ENCODE measurements around the gene PHLDA3. TPM values are rescaled to one million over a fixed set of nuclear protein-coding genes. Genes with fewer than 3 reads are reported as not detected.
A peak's percentile ranks its signal among the peaks of the same experiment; 100 is the strongest.
"Not testable (repeated sequence)": the region's sequence is repeated elsewhere in the genome, so short reads cannot be mapped to it uniquely, and the experiment has no call there.

PHLDA3 gene
- total RNA-seq, 1 donor from 2014 or later, result 77.0 TPM

GRCh38 chr1:201486187-201486586 lies 17.2 kb upstream of the PHLDA3 start:
- peak; percentile 91 for DNase-seq (ENCODE audit: low spot score)

GRCh38 chr1:201485184-201485774 lies 16.3 kb upstream of the PHLDA3 start:
- no peak for DNase-seq (ENCODE audit: low spot score)

DNA sequence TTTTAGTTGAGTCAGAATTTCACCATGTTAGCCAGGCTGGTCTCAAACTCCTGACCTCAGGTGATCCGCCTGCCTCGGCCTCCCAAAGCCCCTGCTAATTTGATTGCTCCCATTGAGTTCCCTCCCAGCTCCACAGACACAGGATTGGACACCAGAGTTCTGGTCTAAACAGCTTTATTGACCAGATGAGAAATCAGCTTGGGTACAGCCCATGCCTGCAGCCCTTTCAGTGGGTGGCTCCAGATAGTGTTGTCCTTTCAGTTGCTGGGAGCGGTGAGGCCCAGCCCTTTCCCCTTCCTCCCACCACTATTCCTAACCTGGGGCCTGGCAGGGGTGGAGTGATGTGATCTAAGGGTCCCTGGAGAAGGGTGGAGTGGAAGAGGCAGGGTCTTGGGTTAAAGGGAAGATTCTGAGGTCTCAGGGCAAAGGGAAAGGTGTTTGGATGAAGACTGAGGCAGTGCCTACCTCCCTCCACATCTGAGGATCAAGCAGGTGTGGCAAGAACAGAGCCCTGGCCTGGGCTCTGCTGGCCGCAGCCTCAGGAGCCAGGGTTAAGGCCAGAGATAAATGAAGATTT lies 14.5 kb upstream of the PHLDA3 start:
- DNase-seq (ENCODE audit: low spot score), result no peak

DNA sequence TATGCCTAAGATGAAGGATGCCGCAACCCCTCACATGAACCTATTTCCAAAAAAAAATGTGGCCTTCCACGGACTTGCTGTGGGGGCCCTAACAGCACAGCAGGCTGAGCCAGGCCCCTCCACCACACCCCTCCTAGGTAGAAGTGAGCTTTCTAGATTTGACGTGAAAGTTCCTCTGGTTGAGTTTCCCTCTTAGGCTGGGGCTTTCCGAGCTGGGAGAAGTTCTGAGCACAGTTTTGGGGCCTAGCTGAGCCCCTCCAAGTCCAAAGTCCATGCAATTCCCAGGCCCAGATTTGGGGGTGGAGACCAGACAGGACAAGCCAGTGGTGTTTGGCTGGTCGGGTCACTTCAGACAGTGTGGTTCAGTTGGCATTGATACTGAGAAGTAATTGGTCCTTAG lies 13.8 kb upstream of the PHLDA3 start:
- no peak for DNase-seq (ENCODE audit: low spot score)

- peak; percentile 78 for DNase-seq (ENCODE audit: low spot score)
These were observed 12.9 kb upstream of the PHLDA3 start for GRCh38 chr1:201481761-201482493.

GRCh38 chr1:201481004-201481380 lies 12.0 kb upstream of the PHLDA3 start:
- no peak for DNase-seq (ENCODE audit: low spot score)

- DNase-seq (ENCODE audit: low spot score), result peak; percentile 48
These were observed 11.4 kb upstream of the PHLDA3 start for GRCh38 chr1:201480231-201481003.

GRCh38 chr1:201479201-201479730 lies 10.3 kb upstream of the PHLDA3 start:
- no peak for DNase-seq (ENCODE audit: low spot score)

- not testable (repeated sequence) for DNase-seq (ENCODE audit: low spot score)
These were observed 9.7 kb upstream of the PHLDA3 start for GRCh38 chr1:201478666-201479065.

GRCh38 chr1:201476670-201477344 lies 7.8 kb upstream of the PHLDA3 start:
- no peak for DNase-seq (ENCODE audit: low spot score)

DNA sequence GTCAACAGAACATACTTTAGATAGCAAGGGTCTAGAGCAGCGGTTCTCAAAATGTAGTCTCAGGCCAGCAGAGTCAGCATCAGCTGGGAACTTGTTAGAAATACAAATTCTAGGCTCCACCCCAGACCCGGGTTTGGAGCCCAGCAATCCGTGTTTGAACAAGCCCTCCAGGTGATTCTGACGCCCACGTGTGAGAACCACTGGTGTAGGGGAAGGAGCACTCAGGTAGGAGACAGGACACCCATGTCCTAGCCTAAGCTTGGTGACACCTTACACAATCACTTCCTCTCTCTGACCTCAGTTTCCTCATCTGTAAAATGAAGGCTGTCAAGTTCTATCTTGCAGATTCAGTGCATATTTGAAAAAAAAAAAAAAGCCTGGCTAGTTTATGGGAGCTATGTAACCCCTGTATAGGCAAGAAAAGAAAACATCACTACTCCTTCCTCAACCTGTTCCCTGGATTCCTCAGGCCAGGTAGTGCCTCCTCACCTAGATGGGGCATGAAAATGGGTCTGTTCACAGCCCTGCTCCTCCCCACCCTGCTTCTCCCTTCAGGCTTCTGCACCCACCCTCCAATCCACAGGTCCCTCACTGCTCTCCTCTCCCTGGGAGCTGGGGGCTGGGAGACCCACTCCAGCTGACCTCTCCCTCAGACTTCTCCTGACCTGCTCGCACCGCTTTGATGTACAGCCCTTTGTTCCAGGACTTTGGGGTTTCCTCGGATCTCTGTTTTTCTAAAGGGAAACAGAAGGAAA lies 7.1 kb upstream of the PHLDA3 start:
- no peak for DNase-seq (ENCODE audit: low spot score)

- DNase-seq (ENCODE audit: low spot score), result no peak
These were observed 6.1 kb upstream of the PHLDA3 start for GRCh38 chr1:201475130-201475529.

- no peak for DNase-seq (ENCODE audit: low spot score)
These were observed 4.3 kb upstream of the PHLDA3 start for GRCh38 chr1:201473296-201473695.

GRCh38 chr1:201472321-201472720 lies 3.3 kb upstream of the PHLDA3 start:
- not testable (repeated sequence) for DNase-seq (ENCODE audit: low spot score)

- no peak for DNase-seq (ENCODE audit: low spot score)
These were observed 2.8 kb upstream of the PHLDA3 start for GRCh38 chr1:201471772-201472171.

GRCh38 chr1:201470581-201470980 lies 1.6 kb upstream of the PHLDA3 start:
- no peak for DNase-seq (ENCODE audit: low spot score)

- no peak for DNase-seq (ENCODE audit: low spot score)
These were observed 672 bp upstream of the PHLDA3 start for GRCh38 chr1:201469645-201470074.

DNA sequence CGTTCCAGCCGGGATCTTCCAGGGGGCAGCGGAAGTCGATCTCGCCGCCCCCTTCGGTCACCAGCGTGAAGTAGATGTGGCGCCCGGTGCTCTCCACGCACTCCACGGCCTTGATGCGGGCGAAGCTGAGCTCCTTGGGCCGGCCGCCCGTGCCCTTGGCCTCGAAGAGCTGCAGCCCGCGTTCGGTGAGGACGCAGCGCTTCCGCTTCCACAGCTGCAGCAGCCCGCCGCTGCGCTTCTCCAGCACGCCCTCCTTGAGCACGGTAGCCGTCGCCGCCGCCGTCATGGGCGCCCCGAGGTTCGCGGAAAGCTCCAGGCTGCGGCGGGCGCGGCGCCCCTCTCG lies 516 bp downstream of the PHLDA3 start:
- DNase-seq (ENCODE audit: low spot score), result peak; percentile 50

DNA sequence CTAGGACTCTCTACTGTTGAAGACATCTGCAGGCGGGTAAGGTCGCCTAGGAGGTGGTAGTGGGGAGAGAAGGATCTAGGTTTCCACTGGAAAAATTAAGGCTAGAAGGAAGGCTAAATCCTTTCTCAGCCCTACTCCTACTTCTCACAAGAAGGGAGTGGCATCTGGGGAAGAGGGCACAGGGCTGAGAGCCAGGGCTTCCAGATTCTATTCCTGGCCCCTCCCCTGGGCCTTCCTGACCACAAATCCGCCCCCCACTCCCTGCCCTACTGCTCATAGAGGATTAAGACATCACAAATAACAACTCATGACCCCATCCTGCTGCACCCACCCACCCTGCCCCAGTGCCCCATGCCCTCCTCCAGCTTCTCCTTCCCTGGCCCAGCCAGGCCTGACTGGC lies 2.5 kb downstream of the PHLDA3 start:
- no peak for DNase-seq (ENCODE audit: low spot score)

DNA sequence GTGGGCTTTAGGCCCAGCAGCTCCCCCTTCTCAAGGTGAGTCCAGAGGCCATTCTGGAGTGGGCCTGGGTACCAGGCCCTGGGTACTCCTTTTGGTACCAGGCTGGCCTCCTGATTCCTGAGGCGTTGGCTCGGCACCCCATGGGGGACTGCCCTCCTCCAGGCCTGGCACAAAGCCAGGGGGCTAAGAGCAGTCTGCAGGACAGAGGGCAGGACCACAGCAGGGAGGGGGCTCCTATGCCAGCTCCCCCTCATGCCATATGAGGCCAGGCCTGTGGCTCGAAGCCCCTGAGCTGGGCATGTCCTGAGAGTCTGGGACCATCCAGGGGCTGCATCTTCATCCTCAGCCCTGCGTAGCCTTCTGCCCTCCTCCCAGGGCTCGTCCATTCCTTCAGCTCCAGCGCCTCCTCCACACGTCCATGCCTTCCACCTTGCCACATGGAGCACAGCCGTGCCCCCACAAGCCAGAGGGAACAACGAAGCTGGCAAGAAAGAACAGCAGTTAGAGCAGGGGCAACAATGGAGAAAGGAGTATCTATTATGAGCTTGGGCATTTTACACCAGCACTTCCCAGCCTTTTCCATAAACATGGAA lies 3.2 kb downstream of the PHLDA3 start:
- no peak for DNase-seq (ENCODE audit: low spot score)
